Muscle of leg (tissue), 11 donors: ENCODE results near the gene ALG5. TPM values are rescaled to one million over a fixed set of nuclear protein-coding genes. Genes with fewer than 3 reads are reported as not detected.

Source experiments
- DNase-seq: peaks from one replicate; pipeline ENCODE4 v3.0.0; 2013
- H3K27ac ChIP-seq: one replicate; pipeline ENCODE4 v1.5.1; 2013; ENCODE audit warnings: mild to moderate bottlenecking, low read length, control low read depth
- H3K27me3 ChIP-seq: one replicate; pipeline ENCODE4 v1.6.1; 2013; ENCODE audit warnings: low read length; ENCODE audit not compliant: control insufficient read depth, insufficient read depth
- H3K36me3 ChIP-seq: one replicate; pipeline ENCODE4 v1.6.1; 2013; ENCODE audit warnings: low read length; ENCODE audit not compliant: control insufficient read depth, insufficient read depth
- H3K4me1 ChIP-seq: one replicate; pipeline ENCODE4 v1.6.1; 2013; ENCODE audit warnings: low read length; ENCODE audit not compliant: control insufficient read depth, insufficient read depth
- H3K4me3 ChIP-seq: one replicate; pipeline ENCODE4 v1.5.1; 2013; ENCODE audit warnings: low read length, control low read depth
- H3K9me3 ChIP-seq: replicated peaks from 2 replicates; pipeline ENCODE4 v1.6.1; 2013; ENCODE audit warnings: low read depth, low read length; ENCODE audit not compliant: control insufficient read depth
- WGBS: methylation state at CpG from one replicate; pipeline ENCODE4 v1.1.5; 2013; ENCODE audit warnings: missing lambda C conversion rate; ENCODE audit not compliant: insufficient coverage; 5-methylcytosine and 5-hydroxymethylcytosine counted together
- polyA plus RNA-seq, 8 donors: library from polyadenylated mRNA; unstranded; fragments of 120-200 nt; gene quantifications; one replicate each; pipeline versions ENCODE4 v1.2.1 to v1.2.3, GENCODE V29; 2013; ENCODE audit warnings: inconsistent platforms in 1 of 8, low replicate concordance in 1 of 8; ENCODE audit not compliant: insufficient read length in 8 of 8, insufficient read depth in 1 of 8
- total RNA-seq: library from RNA; stranded (reverse); fragments of 120-200 nt; gene quantifications from one replicate; pipeline ENCODE4 v1.2.4, GENCODE V29; 2013

ALG5 gene
- total and polyA plus RNA-seq, 9 donors, result 17.9 to 27.0 (median 20.3) TPM

DNA sequence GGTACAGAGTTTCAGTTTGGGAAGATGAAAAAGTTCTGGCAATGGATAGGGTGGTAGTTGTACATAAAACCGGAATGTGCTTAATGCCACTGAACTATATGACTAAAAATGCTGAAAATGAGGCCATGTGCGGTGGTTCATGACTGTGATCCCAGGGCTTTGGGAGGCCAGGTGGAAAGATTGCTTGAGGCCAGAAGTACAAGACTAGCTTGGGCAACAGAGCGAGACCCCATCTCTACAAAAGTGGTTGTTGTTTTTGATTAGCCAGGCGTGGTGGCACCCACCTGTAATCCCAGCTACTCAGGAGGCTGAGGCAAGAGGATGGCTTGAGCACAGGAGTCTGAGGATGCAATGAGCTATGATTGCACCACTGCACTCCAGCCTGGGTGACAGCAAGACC, 91.9 kb downstream of the ALG5 start:
- H3K4me1 ChIP-seq, result no peaks in the 10 kb centered on the region
- no peak overlapping the region for H3K4me3 ChIP-seq
- WGBS, result 100% methylated on average over 3 of the region's 4 CpGs
- H3K27ac ChIP-seq, result no peak overlapping the region
- no peaks in the 10 kb centered on the region for H3K27me3 ChIP-seq
- no peaks in the 10 kb centered on the region for H3K36me3 ChIP-seq
- DNase-seq, result no peak
- H3K9me3 ChIP-seq, result no peaks in the 10 kb centered on the region

DNA sequence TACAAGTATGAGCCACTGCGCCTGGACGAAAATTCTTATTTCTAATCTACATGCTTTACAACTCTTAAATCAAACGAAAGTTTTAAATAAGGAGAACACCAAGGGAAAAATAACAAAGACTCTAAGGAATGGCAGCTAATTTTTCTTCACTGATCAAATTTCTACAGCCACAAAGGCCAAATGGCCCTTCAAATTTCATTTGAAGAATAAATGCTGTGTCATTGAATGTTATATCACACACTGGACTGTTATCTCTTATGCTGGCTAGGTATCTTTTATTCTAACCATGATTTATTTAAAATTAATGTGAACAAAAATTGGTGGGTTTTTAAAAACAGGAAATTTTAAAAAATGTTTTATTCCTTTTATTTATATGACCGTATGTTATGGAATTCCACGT, 93.2 kb downstream of the ALG5 start:
- no peaks in the 10 kb centered on the region for H3K9me3 ChIP-seq
- H3K4me3 ChIP-seq, result no peak overlapping the region
- H3K27me3 ChIP-seq, result no peaks in the 10 kb centered on the region
- no peak for DNase-seq
- WGBS, result no CpG with 5 or more reads among the region's 5 CpGs
- H3K36me3 ChIP-seq, result no peaks in the 10 kb centered on the region
- H3K27ac ChIP-seq, result no peak overlapping the region
- H3K4me1 ChIP-seq, result no peaks in the 10 kb centered on the region

DNA sequence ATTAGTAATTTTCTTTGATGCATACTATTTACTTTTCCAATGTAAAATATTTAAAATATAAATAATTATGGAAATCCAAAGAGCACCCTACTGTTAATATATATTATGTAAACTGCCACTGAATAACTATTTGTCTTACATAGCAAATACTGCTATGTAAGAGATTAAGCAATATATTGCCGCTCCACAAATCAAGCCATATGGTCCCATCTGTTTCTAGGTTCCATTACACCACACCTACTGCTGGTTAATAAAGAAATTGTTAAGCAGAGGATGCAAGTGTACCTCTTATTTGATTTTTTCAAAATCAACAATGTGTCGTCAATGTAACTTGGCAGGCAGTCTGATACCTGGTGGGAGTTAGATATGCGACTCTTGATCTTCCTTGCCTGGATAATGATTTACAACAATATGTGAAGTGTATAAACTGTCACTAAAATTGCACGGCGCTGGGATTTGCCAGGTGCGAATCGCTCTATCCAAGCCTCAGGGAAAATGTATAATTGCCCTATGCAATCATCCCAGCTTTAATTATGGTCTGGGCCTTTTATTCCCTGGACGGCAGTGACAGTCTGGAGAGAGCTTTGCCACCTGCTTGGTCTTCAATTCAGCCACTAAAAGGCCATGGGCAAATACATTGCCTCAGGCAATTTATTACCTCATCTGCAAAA, 95.1 kb downstream of the ALG5 start:
- DNase-seq, result no peak
- Histone ChIP-seq H3K4me1 (no peaks in the 10 kb centered on the region), H3K27ac (no peak overlapping the region), H3K9me3 (peaks cover 10% of the 10 kb centered on the region), H3K36me3 (no peaks in the 10 kb centered on the region), H3K4me3 (no peak overlapping the region), H3K27me3 (no peaks in the 10 kb centered on the region)
- WGBS, result 79% methylated on average over 5 of the region's 8 CpGs

Other genes starting within 250 kb of the ALG5 start
- 2.2 TPM for gene RFXAP, start 180.1 kb downstream of the ALG5 start, total RNA-seq
- gene RFXAP, start 180.1 kb downstream of the ALG5 start, polyA plus RNA-seq, result 10 to 100 TPM in 3 of 8 donors, 1 to 10 TPM in 5; 7.2 to 11.3 (median 9.8) TPM
- gene SMAD9, start 79.1 kb downstream of the ALG5 start, total RNA-seq, result 12.5 TPM
- 10 to 100 TPM; 12.2 to 20.1 (median 16.5) TPM for gene SMAD9, start 79.1 kb downstream of the ALG5 start, polyA plus RNA-seq
- 35.0 TPM for gene EXOSC8, start 1.4 kb upstream of the ALG5 start, total RNA-seq
- 10 to 100 TPM; 37.2 to 47.6 (median 39.0) TPM for gene EXOSC8, start 1.4 kb upstream of the ALG5 start, polyA plus RNA-seq
- 34.7 TPM for gene SUPT20H, start 60.3 kb upstream of the ALG5 start, total RNA-seq
- 10 to 100 TPM; 45.8 to 62.1 (median 50.0) TPM for gene SUPT20H, start 60.3 kb upstream of the ALG5 start, polyA plus RNA-seq
- gene CSNK1A1L, start 106.3 kb upstream of the ALG5 start, total RNA-seq, result not detected
- gene CSNK1A1L, start 106.3 kb upstream of the ALG5 start, polyA plus RNA-seq, result under 1 TPM; 0.05 to 0.14 (median 0.11) TPM